HG03175 (cell line): ENCODE data around the gene LAMA3.

Source experiments
- ATAC-seq: cut with Tn5 transposase; IDR thresholded peaks from one replicate; pipeline ENCODE4 v1.9.1; 2021; ENCODE audit warnings: mild to moderate bottlenecking, moderate library complexity; ENCODE audit not compliant: unreplicated experiment

LAMA3 gene

DNA sequence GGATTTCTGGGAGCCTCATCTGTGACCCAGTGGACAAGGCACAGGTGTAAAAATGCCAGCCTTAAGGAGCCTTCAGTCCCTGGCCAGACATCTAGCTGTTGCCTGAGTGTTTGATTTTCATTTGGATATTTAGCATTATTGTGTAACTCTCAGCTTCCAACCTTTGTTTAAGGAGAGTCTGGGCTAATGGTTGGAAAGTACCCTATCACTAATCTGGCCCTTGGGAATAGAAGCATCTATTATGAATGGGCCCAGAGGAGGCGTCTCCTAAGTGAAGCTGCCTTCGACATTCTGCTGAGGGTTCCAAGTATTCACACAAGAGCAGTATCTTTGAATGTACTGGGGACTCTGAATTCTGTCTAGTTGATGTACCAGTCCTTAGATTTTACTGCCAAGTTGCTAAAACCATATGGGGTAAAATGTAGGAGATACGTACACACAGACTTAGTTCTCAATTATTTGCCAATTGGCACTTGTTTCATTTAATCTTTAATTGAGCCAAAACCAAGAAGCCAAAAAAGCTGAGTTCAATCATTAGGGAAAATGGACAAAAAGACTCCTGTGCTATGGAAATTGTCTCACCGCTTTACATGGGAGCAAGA lies 19.3 kb upstream of the LAMA3 start:
- ATAC-seq, result no peak

DNA sequence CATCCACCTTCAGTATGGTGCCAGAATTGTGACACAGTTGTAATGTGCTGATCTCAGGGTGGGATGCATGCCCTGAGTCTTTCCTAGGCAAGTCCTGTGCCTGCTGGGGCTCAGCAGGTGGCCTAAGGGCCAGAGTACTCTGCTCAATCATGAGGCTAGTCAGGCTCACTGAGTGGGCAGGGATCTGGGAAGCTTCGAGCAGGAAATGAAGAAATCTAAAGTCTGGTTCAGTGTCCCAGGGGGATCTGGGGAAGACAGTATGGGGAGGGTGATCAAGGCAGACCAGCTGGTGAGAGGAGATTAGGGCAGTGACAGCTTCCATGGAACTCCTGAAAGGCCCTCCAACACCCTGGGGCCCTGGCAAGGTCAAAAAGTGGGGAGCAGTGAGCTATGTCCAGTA lies 17.7 kb upstream of the LAMA3 start:
- ATAC-seq, result no peak

DNA sequence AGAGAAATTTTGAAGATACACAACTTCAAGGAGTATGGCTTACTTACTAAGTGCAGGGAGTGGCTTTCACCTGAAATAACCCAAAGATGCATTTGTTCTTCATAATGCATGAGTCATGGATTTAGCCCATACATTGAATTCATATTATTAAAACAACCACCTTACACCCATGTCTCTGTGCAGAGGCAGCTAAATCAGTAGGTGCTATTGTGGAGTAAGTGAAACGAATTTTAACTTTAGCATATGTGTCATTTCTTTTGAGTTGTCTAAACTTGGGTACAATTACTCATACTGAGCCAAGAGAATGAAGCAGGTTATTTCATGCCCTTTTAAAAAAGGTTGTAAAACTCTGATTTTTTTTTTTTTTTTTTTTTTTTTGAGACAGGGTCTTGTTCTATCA lies 15.5 kb upstream of the LAMA3 start:
- no peak for ATAC-seq

DNA sequence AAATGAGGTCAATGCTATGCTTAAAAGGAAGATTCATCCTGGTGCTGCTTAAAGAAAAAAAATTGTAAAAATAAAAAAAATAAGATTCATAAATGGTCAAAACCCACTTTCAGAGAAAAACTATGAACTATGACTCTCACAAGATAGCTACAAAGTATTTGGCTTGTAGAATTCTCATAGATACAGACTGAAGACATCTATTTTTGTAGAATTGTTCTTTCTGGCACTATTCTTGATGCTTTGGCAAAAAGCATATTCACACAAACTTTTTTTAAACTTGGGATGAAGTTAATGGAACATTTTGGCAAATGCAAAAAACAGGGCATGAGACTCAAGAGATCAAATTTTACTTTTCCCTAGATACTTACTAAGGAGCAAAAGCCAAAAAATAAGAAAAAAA lies 14.0 kb upstream of the LAMA3 start:
- ATAC-seq, result no peak

DNA sequence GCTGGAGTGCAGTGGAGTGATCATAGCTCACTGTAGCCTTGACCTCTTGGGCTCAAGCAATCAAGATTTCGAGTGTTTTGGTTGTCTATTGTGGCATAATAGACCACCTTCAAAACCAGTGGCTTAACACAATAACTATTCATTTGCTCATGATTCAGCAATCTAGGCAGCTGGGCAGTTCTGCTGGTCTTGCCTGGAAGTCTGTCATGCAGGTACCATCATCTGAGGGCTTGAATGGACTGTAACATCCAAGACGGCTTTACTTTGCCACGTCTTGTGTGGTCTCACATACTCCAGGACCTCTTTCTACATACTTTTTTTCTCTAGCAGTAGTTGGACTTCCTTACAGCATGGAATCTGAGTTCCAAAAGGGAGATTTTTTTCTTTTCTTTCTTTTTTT lies 13.4 kb upstream of the LAMA3 start:
- no peak for ATAC-seq

DNA sequence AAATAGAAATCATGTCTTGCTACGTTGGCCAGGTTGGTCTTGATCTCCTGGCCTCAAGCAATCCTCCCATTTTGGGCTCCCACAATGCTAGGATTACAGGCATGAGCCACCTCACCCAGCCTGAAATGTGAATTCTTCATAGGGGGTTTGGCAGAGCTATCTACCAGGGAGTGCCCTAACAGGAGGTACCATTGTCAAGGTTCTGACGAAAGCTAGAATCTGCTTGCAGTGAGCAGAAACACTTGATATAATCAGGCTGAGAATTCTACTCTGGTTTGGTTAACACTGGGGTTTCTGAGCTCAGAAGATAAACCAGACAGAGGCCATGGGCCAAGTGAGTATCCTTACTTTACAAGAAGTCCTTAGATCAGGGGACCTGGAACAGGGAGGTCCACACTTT lies 7.2 kb upstream of the LAMA3 start:
- peak; percentile 5 for ATAC-seq

DNA sequence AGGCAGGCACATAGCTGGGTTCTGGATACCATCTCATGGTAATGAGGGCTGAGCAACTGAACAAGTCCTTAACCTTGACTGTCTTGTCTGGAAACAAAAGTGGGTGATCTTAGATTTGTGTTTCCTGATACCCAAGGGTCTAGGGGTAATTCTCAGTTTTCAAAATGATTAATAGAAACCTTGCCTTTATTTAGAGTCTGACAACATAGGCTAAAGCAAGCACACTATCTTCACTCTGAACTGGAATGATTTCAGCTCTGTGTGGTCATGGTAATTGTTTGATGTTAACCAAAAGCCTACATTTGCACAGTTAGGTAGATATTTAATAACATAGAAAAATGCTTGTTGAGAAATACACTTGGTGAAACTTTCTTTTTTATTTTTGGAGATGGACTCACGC lies 6.8 kb upstream of the LAMA3 start:
- peak; percentile 44 for ATAC-seq

DNA sequence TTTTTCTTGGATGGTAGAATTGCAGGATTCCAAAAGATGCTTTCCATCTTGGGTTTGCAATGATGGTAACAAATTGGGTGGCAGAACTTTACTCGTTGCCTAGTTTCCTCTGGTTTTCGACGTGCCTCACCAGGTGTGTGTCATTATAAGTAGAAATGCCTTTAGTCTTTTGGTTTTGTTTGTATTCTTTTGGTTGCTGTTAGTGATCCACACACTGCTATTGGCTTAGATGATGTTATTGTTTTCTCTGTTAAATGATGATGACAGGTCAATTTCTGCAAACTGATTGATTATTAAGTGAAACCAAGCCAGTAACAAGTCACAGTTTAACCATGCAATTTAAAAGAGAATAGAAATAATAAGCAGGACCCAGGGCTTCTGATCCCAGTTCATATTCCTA lies 6.1 kb upstream of the LAMA3 start:
- ATAC-seq, result no peak

DNA sequence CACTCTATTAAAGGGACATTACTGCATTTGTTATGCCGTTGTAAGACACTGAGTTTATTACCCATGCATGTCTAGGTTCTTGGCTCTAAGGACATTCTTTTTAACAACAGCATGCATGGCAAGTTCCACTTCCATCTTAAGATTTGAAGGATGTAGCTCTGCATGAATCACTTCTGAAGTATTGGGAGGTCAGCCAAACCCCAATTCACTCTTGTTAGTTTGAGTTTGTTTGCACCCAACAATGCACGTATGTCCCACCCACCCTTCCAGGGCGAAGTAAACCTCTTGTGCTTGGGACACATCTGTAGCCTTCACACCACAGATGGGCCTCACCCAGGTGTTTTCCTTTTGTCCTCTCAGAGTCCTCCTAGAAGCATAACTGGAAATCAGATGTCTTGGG lies 5.6 kb upstream of the LAMA3 start:
- ATAC-seq, result no peak

DNA sequence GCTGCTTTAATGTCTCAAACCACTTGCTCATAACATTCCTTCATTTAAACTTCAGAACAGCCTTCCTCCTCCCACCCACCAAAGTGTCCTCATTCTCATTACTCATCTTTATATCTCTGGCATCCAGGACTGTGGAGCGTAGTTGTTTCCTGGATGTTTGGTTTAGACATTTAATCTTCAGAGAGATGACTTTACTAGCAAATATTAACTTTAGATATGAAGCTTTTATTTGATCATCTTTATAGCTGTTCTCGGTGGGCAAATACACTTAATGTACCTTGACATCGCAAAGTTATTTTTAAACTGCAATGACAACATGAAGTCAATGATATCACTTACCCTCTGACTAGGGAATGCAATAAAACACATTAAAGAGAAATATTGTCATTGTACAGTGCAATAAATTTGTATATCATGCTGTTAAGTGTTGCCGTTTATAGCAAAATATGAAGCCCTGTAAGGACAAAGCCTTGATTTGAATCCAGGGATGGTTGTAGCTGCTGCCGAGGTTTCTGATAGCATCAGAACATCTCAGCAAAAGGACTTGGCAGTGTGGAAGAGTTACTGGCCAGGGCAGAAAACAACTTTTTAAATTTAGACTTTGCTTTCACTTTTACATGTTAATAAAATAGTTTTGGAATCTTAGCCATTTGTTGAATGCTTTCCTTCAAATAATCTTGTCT lies 4.6 kb upstream of the LAMA3 start:
- no peak for ATAC-seq

DNA sequence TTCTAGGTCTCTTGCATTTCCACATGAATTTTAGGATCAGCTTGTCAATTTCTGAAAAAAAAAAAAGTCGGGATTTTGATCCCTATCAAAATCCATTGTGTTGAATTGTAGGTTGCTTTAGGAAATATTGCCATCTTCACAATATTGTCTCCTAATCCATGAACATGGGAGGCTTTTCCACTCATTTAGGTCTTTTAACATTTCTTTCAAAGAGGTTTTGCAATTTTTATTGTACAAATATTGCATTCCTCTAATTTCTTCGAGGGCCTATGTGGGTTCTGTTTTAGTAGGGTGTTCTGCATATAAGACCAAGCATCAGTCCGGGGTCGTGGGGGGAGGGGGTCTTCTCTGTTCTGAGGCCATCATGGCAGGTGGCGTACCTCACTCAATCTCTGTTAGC lies 725 bp upstream of the LAMA3 start:
- no peak for ATAC-seq

DNA sequence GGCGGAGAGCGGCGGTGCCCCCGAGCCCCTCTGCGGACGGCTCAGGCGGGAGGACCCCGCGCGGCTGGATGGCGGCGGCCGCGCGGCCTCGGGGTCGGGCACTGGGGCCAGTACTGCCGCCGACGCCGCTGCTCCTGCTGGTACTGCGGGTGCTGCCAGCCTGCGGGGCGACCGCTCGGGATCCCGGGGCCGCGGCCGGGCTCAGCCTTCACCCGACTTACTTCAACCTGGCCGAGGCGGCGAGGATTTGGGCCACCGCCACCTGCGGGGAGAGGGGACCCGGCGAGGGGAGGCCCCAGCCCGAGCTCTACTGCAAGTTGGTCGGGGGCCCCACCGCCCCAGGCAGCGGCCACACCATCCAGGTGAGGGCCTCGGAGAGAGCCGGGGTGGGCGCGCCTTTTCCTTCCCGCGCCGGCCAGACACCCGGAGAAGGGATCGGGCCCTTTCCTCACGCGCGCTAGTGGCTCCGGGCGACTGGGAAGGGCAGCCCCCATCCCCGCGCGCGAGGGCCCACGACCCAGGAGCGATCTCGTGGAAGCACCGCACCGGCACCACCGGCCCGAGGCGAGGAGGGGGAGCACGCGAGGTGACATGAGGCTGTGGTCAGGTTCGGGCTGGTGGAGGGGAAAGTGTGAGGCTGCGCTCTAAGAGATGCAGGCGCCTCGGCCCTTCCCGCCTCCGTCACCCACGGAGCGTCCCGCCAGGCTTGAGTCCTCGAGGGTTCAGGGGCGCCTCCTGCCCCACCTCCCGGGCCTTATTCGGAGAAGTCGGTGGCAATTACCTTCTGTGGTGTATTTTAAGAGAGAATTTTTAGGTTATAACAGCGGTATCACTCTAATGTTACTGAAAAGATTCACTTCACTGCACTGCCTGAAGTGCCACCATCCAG lies 607 bp downstream of the LAMA3 start:
- ATAC-seq, result no peak

DNA sequence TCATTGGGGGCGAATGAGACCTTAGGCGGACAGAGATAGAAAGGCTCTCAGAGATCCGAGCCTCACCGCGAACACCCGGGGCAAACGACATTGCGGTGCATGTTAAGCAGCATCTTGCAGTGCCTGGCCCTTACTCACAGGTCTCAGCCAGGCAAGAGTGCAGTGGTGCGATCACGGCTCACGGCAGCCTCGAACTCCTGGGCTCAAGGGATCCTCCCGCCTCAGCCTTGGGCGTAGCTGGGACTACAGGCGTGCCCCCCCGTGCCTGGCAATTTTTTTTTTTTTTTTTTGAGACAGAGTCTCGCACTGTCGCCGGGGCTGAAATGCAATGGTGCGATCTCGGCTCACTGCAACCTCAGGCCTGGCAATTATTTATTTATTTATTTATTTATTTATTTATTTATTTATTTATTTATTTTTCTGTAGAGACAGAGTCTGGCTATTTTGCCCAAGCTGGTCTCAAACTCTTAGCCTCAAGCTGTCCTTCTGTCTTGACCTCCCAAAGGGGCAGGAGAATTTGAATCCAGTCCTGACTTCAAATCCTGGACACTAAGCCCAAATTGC lies 1.3 kb downstream of the LAMA3 start:
- ATAC-seq, result no peak

DNA sequence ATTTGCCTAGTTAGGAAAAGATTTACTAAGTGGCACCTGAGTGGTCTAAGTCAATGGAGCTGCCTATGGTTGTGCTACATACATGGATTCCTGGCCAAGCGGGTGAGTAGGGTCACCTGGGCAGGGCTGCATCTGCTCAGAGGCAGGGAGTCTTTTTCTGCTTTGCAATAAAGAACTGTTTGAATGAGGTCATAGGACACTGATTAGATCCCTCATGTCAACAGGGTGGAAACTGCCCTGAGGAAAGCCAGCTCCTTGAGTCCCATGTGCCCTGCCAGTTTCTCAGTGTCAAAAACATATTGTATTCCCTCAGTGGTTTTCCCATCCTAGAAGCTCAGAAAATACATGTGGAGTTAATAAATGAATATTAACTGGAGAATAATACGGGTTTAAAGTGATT lies 4.6 kb downstream of the LAMA3 start:
- ATAC-seq, result no peak

DNA sequence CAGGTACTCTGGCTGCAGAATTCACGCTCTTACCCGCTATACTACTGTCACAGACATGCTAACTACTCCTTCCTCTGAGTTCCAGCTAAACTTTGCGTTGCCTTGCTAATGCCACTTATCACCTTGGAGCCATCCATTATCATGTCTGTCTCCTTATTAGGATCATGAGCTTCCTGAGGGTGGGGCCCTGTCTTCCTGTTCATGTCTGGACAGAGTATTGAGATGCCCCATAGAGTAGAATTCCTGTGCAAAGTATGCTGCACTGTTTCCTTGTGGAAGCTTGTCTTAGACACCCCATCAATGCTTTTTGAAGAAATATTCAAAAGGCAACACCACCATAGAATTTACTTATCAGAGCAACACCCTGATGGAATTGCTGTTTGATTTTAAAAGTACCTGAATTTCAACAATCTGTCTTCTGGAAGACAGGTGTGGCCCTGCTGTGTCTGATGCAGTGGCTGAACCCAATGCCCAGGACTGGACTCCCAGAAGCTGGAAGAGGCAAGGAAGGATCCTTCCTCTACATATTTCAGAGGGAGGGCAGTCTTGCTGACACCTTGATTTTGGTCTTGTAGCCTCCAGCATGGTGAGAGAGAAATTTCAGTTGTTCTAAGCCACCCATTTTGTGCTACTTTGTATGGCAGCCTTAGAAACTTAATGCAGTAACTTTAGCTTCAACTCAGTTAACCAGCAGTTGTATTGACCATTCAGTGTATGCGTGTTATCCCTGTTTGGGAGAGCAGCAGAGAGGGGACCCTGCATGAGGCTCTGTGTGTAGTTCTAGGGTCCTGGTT lies 5.6 kb downstream of the LAMA3 start:
- no peak for ATAC-seq

DNA sequence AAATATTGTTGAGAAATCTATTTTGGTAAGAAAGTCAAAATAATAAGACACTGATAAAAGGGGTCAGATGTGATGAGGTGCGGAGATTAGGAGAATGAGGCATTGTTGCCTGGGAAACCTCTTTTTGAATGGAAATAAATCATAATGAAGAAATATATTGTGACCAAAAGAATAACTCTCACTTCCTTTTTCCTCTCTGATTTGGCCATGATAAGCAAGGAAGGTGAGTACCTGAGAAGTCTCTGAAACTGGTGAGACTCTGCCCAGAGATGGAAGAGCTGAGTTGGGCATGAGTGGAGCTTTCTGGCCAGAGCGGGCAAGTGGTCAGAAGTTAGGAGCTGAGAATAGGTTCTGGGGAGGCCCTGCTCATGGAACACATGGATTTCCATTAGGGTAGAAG lies 11.8 kb downstream of the LAMA3 start:
- ATAC-seq, result peak; percentile 72

DNA sequence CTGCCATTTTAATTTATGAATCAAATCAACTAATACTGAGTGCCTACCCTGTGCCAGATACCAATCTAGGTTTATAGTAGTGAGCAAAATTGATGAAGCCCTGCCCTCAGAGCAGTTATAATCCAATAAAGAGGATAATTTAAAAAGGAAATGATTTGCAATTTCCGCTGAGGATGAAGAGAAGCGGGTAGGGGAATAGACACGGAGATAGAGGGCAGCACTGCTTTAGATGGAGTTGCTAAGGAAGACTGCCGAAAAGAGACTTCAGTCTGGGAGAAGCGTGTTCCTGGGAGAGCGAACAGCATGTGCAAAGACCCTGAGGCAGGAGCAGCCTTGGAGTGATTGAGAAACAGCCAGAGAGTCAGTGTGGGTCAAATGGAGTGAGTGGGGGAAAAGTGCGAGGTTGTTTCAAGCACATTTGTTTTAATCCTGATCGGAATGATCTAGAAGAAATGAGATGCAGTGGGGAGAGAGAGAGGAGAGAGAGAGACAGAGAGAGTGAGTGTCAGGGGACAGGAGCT lies 12.4 kb downstream of the LAMA3 start:
- no peak for ATAC-seq

DNA sequence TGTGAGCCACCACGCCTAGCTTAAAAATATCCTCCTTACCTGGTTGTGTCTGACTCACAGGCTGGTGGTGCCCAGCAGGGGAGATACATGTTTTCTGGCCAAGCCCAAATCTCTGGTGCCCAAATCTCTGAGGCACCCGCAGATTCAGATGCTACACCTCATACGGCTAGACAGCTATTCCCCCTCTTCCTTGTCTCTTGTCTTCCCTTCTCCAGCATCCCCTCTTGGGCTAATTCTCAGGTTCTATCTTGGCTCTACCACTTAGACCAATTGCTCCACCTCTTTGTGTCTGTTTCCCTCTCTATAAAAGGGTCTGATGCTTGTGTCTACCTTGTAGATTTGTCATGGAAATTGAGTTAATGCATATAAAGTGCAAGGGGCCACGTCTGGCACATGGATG lies 13.4 kb downstream of the LAMA3 start:
- ATAC-seq, result no peak

DNA sequence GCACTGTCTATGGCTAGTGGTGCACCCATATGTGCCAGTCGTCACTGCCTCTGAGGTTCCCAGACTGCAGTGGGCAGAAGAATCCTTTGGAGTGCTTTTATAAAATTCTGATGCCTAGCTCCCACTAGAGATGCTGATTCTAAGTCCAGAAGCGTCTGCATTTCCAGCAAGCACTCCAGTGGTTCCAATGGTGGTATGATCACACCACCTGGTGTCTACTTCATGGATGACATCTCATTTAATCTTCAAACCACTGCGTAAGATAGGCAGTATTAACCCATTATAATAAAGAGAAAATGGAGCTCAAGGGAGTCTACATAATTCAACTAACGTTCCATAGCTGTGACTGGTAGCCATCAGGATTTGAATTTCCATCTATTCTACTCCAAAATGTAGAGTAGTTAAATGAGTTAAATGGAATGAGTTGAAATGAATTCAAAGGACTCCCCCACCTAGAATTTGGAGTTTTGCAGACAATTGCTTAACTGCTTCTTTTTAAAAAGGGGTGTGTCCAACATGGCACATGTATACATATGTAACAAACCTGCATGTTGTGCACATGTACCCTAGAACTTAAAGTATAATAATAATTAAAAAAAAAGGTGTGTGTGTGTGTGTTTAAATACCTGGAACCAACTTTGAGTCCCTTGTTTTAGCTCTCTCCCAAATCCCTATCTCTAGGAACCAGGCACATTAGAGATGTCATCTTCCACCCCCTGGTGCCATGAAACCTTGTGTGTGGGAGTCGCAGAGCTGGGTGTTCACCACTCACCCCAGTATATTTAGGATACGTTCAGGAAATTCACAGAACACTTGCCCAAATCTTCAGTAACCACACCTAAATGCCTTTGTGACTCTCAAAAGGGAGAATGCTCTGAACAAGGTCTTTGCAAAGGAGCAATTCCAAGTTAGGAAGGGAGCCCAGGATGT lies 14.1 kb downstream of the LAMA3 start:
- ATAC-seq, result peak; percentile 48

DNA sequence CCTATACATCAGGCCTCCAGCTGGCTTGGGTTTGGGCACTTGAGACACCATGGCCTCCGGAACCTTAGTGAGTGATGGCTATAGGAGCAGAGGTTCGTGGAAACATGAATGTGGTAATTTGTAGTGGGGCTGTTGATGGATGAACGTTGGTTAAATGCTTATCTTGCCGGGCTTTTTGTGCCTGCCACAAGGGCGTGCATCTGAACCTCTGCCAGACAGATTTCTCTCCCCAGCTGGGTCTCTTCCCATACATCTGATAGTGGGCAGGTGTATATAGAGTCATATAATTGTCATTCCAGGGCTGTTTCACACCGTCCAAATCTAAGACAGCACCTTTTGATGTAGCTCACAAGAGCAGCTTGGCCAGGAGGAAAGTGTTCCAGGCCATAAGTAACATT lies 14.7 kb downstream of the LAMA3 start:
- ATAC-seq, result no peak
